PC-9 (cell line): Measurements from ENCODE around the gene ANGPTL2.

Experiments used
- EZH2 ChIP-seq: fragments of 200-600 bp; sonication (generic); IDR thresholded peaks from 2 replicates; pipeline ENCODE4 v1.8.0; 2017; ENCODE audit warnings: antibody characterized with exemption, low read depth
- TF ChIP-seq, protein P1 (sequence below): fragments of 200-600 bp; sonication (generic); conservative IDR thresholded peaks from 2 replicates; pipeline ENCODE4 v1.6.1; 2017; ENCODE audit warnings: mixed run types, antibody characterized with exemption, mild to moderate bottlenecking, moderate library complexity

DNA sequence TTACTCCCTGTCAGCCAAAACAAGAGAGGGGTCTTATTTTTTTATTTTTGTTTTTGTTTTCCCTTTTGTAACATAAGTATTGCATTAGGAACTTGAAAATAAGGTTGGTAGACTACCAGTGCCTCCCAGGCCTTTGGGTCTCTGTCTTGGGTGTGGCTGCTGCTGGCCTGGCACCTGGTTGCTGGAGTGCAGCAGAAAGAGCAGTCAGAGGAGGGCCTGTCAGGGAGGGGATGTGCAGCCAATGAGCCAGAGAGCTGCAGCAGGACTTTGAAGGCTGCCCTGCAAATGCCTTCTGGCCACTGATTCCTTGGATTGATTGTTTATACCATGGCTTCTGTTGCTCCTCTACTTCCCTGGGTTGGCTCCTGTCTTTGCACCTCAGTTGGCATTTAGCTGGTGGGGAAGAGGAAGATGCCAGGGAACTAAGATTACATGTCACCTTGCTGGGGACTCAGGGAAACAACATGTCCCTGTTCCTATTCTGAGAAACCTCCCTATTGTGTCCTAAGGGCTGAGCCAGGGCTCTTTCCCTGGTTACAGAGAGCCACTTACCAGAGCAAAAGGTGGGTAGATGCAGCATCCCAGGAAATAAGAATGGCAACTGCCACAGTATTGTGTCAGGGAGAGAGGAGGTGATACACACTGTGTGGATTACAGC lies 66.6 kb downstream of the ANGPTL2 start:
- TF ChIP-seq, protein P1, sequence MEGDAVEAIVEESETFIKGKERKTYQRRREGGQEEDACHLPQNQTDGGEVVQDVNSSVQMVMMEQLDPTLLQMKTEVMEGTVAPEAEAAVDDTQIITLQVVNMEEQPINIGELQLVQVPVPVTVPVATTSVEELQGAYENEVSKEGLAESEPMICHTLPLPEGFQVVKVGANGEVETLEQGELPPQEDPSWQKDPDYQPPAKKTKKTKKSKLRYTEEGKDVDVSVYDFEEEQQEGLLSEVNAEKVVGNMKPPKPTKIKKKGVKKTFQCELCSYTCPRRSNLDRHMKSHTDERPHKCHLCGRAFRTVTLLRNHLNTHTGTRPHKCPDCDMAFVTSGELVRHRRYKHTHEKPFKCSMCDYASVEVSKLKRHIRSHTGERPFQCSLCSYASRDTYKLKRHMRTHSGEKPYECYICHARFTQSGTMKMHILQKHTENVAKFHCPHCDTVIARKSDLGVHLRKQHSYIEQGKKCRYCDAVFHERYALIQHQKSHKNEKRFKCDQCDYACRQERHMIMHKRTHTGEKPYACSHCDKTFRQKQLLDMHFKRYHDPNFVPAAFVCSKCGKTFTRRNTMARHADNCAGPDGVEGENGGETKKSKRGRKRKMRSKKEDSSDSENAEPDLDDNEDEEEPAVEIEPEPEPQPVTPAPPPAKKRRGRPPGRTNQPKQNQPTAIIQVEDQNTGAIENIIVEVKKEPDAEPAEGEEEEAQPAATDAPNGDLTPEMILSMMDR, result no peak
- TF ChIP-seq EZH2, result no peak
